Stimulated activated CD8-positive, alpha-beta memory T cell treated with anti-CD3 and anti-CD28 coated beads, Interleukin-2, amount 100 ng/mL, for 1 hour (primary cell): ENCODE results near the gene BRK1.
"Not testable (repeated sequence)": the region's sequence is repeated elsewhere in the genome, so short reads cannot be mapped to it uniquely, and the experiment has no call there.

Source experiments
- DNase-seq, 2 donors: peaks; one replicate each; pipeline ENCODE4 v3.0.0-alpha.2; 2020; ENCODE audit warnings: low read depth in 2 of 2

BRK1 gene

GRCh38 chr3:10142707-10143560, 27.5 kb downstream of the BRK1 start:
- no peak for DNase-seq

DNA sequence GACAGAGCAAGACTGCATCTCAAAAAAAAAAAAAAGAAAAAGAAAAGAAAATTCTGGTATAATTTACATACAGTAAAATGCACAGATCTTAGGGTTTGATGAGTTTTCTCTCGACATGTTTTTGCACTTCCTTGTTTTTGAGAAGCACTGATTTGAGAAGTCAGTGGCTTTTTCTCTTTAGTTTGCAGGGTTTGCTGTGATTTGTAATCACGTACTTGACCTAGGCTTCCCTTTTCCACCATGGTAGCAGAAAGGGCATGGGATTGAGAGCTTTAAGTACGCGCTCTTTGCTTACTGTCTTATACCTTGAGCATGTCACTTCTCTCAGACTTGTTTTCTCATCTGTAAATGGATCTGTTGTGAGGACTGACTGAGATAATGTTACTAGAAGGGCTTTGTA, 30.2 kb downstream of the BRK1 start:
- no peak for DNase-seq

DNA sequence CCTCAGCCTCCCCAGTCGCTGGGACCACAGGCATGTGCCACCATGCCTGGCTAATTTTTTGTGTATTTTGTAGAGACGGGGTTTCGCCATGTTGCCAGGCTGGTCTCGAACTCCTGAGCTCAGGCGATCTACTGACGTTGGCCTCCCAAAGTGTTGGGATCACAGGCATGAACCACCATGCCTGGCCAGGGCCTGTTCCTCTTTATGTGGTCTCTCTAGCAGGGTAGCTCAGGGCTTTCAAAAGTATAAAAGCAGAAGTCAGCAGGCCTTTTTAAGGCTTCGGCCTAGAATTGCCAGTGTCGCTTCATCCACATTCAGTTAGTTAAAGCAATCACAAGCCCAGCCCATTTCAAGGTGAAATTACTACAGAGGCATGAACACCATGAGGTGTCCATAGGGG, 33.8 kb downstream of the BRK1 start:
- DNase-seq: no peak

- DNase-seq: no peak
These were observed 35.5 kb downstream of the BRK1 start for GRCh38 chr3:10150987-10151386.

DNA sequence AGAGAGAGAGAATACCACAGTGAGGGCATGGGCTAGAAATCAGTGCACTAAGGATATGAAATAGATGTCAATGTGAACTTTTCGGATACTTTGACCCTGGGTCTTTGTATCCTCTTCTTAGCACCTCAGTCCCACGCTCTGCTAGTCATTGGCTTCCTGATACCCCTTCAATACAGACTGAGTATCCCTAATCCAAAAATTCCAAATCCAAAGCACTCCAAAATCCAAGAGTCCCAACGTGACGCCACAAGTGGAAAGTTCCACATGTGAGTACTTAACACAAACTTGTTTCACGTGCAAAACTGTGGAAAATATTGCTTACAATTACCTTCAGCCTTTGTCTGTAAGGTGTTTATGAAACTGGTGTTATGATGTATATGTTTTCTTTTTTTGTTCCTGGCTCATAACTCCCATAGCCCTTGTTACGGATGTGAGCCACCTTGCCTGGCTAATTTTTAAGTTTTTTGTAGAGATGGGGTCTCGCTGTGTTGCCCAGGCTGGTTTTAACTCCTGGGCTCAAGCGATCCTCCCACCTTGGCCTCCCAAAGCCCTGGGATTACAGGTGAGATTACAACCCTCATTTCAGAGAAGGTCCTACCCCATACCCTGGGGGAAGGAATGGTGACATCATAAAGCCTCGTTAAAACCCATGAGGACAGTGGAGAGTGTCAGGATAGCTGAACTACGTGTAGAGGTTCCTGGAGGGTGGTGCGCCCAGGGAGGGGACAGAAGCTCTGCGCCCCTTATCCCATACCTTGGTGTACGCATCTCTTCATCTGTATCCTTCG, 39.1 kb downstream of the BRK1 start:
- DNase-seq: no peak

- DNase-seq: no peak
These were observed 39.6 kb downstream of the BRK1 start for GRCh38 chr3:10155123-10155472.

GRCh38 chr3:10155658-10156057, 40.2 kb downstream of the BRK1 start:
- no peak for DNase-seq

GRCh38 chr3:10157031-10157430, 41.6 kb downstream of the BRK1 start:
- DNase-seq: no peak

GRCh38 chr3:10158555-10158954, 43.1 kb downstream of the BRK1 start:
- not testable (repeated sequence) for DNase-seq

- DNase-seq: no peak
These were observed 44.9 kb downstream of the BRK1 start for GRCh38 chr3:10160346-10160745.

GRCh38 chr3:10160925-10161324, 45.5 kb downstream of the BRK1 start:
- no peak for DNase-seq

DNA sequence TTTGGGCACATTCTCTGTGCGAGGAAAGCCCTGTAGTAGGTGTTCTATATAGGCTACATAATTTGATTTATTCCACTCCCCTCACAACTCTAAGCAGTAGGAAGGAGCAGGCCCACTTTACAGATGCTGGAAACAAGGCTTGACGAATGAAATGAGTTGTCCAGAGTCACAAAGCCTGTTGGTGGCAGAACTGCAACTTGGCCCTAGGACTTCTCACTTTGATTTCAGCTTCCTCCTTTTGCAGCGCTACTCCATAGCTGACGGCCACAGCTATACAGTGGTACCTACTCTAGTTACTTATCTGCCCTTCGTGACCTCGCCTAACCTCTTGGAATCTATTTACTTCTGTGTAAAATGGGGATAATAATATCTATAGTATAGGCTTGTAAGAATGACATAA, 46.7 kb downstream of the BRK1 start:
- no peak for DNase-seq

DNA sequence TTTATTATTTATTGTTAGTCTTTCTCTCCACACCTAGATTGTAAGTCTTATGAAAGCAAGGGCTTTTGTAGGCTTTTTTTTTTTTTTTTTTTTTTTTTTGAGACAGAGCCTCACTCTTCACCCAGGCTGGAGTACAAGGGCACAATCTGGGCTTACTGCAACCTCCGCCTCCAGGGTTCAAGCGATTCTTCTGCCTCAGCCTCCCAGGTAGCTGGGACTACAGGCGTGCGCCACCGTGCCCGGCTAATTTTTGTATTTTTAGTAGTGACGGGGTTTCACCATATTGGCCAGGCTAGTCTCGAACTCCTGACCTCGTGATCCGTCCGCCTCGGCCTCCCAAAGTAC, 48.7 kb downstream of the BRK1 start:
- DNase-seq: not testable (repeated sequence)

DNA sequence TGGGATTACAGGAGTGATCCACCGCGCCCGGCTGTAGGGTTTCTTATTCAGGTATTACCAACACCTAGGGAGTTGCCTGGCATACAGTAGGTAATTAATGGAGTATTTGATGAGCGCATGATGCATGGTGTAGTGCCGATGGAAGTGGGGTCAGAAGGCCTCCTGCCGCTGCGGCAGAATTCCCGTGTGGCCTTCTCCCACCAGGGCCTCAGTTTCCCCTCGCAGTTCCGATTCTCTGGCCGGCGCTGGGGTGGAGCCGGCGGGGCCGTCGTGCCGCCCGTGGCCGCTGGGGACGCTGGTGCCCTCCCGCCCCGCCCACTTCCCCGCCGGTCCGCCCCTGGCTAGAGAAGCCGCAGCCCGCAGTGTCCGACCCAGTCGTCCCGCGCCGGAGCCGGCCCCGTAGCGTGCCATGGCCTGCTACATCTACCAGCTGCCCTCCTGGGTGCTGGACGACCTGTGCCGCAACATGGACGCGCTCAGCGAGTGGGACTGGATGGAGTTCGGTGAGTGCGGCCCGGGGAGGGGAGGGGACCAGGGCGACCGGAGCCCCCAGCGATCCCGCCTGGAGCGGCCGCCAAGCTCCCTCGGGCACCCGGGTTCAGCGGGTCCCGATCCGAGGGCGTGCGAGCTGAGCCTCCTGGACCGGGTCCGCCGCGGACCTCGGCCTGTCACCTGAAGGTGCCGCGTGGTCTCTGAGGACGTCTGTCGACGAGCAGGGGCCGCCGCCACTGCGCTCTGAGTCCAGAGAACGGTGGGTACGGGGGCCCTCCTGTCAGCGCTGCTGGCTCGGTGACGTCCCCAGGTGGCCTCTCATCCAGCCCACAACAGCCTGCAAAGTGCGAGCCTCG, 49.3 kb downstream of the BRK1 start, which contains the start of gene IRAK2:
Gene IRAK2, plus strand, starts transcription at position 374 of the 848 bp plus-strand sequence. Its CDS starts 36 bp downstream, at position 410.
- DNase-seq: peak; percentile 32 to 39

DNA sequence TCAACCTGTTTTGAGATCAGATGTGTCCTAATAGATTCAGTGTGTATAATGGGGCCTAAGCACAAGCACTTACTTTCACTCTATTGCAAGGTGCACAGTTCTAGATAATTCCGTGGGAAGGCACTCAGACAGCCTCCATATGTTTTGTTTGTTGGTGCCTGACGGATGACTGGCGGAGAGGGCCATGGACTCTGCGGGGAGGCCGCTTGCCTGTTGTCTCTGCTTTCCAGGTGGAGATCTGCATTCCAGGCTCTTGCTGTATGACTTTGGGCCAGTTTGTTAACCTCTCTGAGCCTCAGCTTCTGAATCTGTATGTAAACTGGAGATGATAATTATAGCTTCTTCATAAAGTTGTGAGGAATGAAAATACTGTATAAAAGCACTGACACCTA, 50.7 kb downstream of the BRK1 start:
- DNase-seq: no peak

DNA sequence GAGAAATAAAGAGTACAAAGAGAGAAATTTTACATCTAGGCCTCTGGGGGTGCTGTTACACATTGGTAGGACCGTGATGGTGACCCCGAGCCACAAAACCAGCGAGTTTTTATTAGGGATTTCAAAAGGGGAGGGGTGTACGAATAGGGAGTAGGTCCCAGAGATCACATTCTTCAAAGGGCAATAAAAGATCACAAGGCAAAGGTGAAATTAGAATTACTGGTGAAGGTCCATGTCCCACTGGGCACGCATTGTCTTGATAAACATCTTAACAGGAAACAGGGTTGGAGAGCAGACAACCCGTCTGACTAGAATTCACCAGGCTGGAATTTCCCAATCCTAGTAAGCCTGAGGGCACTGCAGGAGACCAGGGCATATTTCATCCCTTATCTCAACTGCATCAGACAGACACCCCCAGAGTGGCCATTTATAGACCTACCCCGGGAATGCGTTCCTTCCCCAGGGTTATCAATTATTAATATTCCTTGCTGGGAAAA, 53.6 kb downstream of the BRK1 start:
- no peak for DNase-seq

GRCh38 chr3:10170915-10171478, 55.5 kb downstream of the BRK1 start:
- DNase-seq: no peak

- DNase-seq: no peak
These were observed 57.8 kb downstream of the BRK1 start for GRCh38 chr3:10173095-10173925.

DNA sequence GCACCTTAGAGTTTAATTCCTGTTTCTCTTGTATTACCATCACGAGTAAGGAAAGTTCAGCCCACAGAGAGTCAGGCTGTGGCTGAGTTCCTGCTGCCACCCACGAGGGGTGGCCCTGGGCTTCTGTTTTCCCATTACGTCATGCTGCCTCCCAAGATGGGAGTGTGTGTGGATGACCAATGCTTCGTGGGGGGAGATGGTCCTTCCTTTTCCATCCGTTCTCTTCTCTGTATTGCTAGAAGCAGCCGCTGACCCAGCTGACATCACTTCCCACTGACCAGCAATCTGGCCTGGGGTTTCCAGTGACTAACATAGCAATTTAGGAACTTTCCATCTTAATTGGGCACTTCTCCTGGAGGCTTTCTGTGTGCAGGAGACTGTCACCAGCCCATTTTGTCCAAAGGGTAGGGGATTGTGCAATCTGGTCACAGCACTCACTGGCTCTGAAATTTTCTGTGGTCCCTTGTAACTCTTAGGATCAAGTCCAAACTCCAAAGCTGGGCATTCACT, 58.5 kb downstream of the BRK1 start:
- DNase-seq: no peak

DNA sequence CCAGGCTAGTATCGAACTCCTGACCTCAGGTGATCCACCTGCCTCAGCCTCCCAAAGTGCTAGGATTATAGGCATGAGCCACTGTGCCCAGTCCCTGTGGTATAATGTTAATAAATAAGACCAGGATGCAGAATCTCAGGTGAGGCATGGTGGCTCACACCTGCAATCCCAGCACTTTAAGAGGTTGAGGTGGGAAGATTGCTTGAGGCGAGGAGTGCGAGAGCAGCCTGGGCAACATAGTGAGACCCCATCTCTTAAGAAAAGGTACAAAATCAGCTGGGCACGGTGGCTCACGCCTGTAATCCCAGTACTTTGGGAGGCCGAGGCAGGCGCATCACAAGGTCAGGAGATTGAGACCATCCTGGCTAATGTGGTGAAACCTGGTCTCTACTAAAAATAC, 59.9 kb downstream of the BRK1 start:
- not testable (repeated sequence) for DNase-seq

- DNase-seq: not testable (repeated sequence)
These were observed 60.7 kb downstream of the BRK1 start for GRCh38 chr3:10176150-10176549.
